Kidney (tissue), 14 donors: ENCODE data around the gene UBN1. TPM values are rescaled to one million over a fixed set of nuclear protein-coding genes. Genes with fewer than 3 reads are reported as not detected.

Experiments used
- DNase-seq, 5 donors: peaks; one replicate each; pipeline ENCODE4 v3.0.0-alpha.2; 2013 to 2020
- FAIRE-seq: peaks from 2 replicates; lab custom pipeline; 2012; peaks lifted over from hg19 to GRCh38; lab: Jason Lieb, UNC
- H3K27ac ChIP-seq, 2 donors: one replicate each; pipeline ENCODE4 v1.7.0; 2013; ENCODE audit warnings: low read depth in 2 of 2, low read length in 2 of 2, inconsistent platforms in 1 of 2
- H3K27me3 ChIP-seq: one replicate; pipeline ENCODE4 v1.7.1; 2013; ENCODE audit warnings: low read length, inconsistent platforms; ENCODE audit not compliant: control insufficient read depth, insufficient read depth
- H3K36me3 ChIP-seq, 3 donors: one replicate each; pipeline versions ENCODE4 v1.7.0 to v1.7.1; 2013; ENCODE audit warnings: low read length in 3 of 3, control low read depth in 1 of 3, inconsistent platforms in 1 of 3; ENCODE audit not compliant: insufficient read depth in 3 of 3, control insufficient read depth in 2 of 3
- H3K4me1 ChIP-seq, 3 donors: one replicate each; pipeline versions ENCODE4 v1.7.0 to v1.7.1; 2013; ENCODE audit warnings: low read length in 3 of 3, inconsistent platforms in 1 of 3, low read depth in 1 of 3; ENCODE audit not compliant: control insufficient read depth in 2 of 3, insufficient read depth in 2 of 3
- H3K4me3 ChIP-seq, 3 donors: one replicate each; pipeline versions ENCODE4 v1.7.0 to v1.8.1; 2013; ENCODE audit warnings: low read length in 3 of 3, control low read depth in 1 of 3, inconsistent platforms in 1 of 3
- H3K9ac ChIP-seq, 3 donors: one replicate each; pipeline versions ENCODE4 v1.7.0 to v1.7.1; 2013; ENCODE audit warnings: low read length in 3 of 3, control low read depth in 1 of 3, inconsistent platforms in 1 of 3
- H3K9me3 ChIP-seq, 3 donors: one replicate each; pipeline versions ENCODE4 v1.7.0 to v1.7.1; 2013; ENCODE audit warnings: low read length in 3 of 3, control low read depth in 1 of 3, inconsistent platforms in 1 of 3; ENCODE audit not compliant: control insufficient read depth in 2 of 3, insufficient read depth in 1 of 3
- CTCF ChIP-seq: IDR thresholded peaks from 3 replicates; pipeline ENCODE4 v1.5.1; 2012; ENCODE audit warnings: mild to moderate bottlenecking, moderate library complexity, borderline replicate concordance; ENCODE audit not compliant: insufficient read depth; ENCODE audit errors: extremely low read depth
- intact Hi-C: fragments of 100-400 bp; cut with DNase I; formaldehyde crosslinking; loops from one replicate; pipeline ENCODE4 v1.11.1; 2022
- polyA plus RNA-seq: library from polyadenylated mRNA; stranded (reverse); fragments of 350-450 nt; fragmentation: Illumina TruSeq; extraction: RNeasy Lipid Tissue Mini Kit (QIAGEN cat#74804); gene quantifications from one replicate; pipeline ENCODE4 v1.2.3, GENCODE V29; 2014; ENCODE audit warnings: low read depth, low replicate concordance; ENCODE audit not compliant: insufficient read depth
- total RNA-seq: library from RNA; stranded (reverse); fragmentation: NEBNext Ultra II Directional; extraction: Animal tissue kit (Norgen Biotek cat#: 25700); gene quantifications from one replicate; pipeline ENCODE4 v1.2.1, GENCODE V29; 2021
- donor health status: control.
- donor health status: control.
- donor health status: control.
- donor health status: control.
- donor health status: control.
- donor health status: DM: yes; HTN: yes; CAD: no.
- donor health status: Normal renal cell carcinoma (clear cell type).

UBN1 gene
- total and polyA plus RNA-seq, 2 donors from 2014 or later: 6.1 to 28.6 TPM

GRCh38 chr16:4813251-4814003 is 33.9 kb upstream of the UBN1 start:
- FAIRE-seq: no peak
- H3K27ac ChIP-seq: no peak overlapping the region

DNA sequence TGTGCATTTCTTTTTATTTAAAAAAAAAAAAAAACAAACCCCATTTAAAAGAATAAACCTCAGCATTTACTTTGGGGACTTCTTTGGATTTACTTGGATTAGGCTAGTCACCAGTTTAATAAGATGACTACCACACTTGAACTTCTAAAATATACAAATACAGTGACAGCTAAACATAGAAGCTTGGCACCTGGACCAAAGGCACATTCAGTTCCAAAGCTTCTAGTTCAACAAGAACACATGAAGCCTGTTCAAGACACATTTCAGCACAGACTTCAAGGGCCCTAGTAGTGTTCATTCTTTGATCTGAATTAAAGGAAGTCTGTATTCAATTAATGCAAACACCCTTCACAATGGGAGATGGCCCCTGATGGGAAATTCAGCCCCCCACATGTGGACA is 33.2 kb upstream of the UBN1 start:
- intact Hi-C loops: no loop called here
- Histone ChIP-seq H3K36me3 (peaks cover 4 to 41% (median 23%) of the 10 kb centered on the region in 3 donors), H3K4me1 (no peaks in the 10 kb centered on the region), H3K27me3 (no peaks in the 10 kb centered on the region), H3K4me3 (no peak overlapping the region), H3K9ac (no peak overlapping the region), H3K27ac (no peak overlapping the region), H3K9me3 (no peaks in the 10 kb centered on the region)
- DNase-seq (no peak), FAIRE-seq (no peak)
- no peak for TF ChIP-seq CTCF

More at GRCh38 chr16:4813251-4814003, 33.9 kb upstream of the UBN1 start:
- Histone ChIP-seq H3K4me1 (no peaks in the 10 kb centered on the region), H3K9me3 (no peaks in the 10 kb centered on the region), H3K4me3 (no peak overlapping the region), H3K27me3 (no peaks in the 10 kb centered on the region), H3K9ac (no peak overlapping the region), H3K36me3 (peaks cover 2 to 39% (median 22%) of the 10 kb centered on the region in 3 donors)
- no peak for DNase-seq
- TF ChIP-seq CTCF: no peak
- intact Hi-C loops: no loop called here

DNA sequence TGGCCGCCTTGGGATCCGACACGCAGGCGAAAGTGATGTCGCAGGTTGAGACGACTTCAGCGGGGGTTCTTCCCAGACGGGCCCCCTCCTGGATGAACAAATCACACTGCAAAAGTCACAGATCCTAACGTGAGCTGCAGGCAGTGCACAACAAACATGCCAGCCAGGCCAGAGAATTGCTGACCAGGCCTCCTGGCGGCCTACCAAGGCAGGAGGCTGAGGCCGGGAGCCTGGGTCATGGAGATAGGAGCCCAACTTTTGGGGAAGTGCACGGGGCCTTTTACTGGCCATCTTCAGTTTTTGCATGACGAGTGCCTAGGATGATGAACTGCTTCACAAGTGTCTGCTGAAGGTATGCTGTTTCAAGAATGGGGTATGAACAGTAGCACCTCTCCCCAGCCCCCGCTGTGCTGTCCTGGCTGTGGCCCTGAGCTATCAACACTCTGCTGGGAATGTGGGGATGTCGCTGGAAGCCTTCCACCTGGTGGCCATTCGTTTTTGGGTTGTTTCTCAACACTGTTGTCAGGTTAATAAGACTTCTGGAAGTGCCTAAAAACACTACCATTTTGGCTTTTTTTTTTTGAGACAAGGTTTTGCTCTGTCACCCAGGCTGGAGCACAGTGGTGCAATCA is 32.6 kb upstream of the UBN1 start:
- no peak for TF ChIP-seq CTCF
- Histone ChIP-seq H3K27me3 (no peaks in the 10 kb centered on the region), H3K27ac (no peak overlapping the region), H3K4me1 (no peaks in the 10 kb centered on the region), H3K36me3 (peaks cover 6 to 41% (median 23%) of the 10 kb centered on the region in 3 donors), H3K9me3 (no peaks in the 10 kb centered on the region), H3K9ac (no peak overlapping the region), H3K4me3 (no peak overlapping the region)
- no peak for DNase-seq
- FAIRE-seq: no peak
- intact Hi-C loops: no loop called here
